ENCODE data around the gene ASMTL.

- TF ChIP-seq, protein P1, sequence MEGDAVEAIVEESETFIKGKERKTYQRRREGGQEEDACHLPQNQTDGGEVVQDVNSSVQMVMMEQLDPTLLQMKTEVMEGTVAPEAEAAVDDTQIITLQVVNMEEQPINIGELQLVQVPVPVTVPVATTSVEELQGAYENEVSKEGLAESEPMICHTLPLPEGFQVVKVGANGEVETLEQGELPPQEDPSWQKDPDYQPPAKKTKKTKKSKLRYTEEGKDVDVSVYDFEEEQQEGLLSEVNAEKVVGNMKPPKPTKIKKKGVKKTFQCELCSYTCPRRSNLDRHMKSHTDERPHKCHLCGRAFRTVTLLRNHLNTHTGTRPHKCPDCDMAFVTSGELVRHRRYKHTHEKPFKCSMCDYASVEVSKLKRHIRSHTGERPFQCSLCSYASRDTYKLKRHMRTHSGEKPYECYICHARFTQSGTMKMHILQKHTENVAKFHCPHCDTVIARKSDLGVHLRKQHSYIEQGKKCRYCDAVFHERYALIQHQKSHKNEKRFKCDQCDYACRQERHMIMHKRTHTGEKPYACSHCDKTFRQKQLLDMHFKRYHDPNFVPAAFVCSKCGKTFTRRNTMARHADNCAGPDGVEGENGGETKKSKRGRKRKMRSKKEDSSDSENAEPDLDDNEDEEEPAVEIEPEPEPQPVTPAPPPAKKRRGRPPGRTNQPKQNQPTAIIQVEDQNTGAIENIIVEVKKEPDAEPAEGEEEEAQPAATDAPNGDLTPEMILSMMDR (IDR thresholded peaks at IDR 0.05) = no peak
- TF ChIP-seq EZH2phosphoT487 (IDR thresholded peaks at IDR 0.05) (no peak), EZH2 (IDR thresholded peaks at IDR 0.05) (no peak)
These were observed 32.3 kb downstream of the ASMTL start for GRCh38 chrX:1420371-1420770.
